H4 (cell line): ENCODE data around the gene SLC25A27. TPM values are rescaled to one million over a fixed set of nuclear protein-coding genes. Genes with fewer than 3 reads are reported as not detected.
A peak's percentile ranks its signal among the peaks of the same experiment; 100 is the strongest.
"Not testable (repeated sequence)": the region's sequence is repeated elsewhere in the genome, so short reads cannot be mapped to it uniquely, and the experiment has no call there.

Experiments
- DNase-seq: peaks from one replicate; pipeline ENCODE4 v3.0.0-alpha.2; 2015; ENCODE audit warnings: low spot score
- total RNA-seq: library from RNA; depleted of rRNA; stranded (reverse); fragments of >200 nt; shearing (Covaris generic); gene quantifications from 2 replicates; pipeline ENCODE4 v1.2.3, GENCODE V29; 2014; rRNA removed

The SLC25A27 gene, protein sequence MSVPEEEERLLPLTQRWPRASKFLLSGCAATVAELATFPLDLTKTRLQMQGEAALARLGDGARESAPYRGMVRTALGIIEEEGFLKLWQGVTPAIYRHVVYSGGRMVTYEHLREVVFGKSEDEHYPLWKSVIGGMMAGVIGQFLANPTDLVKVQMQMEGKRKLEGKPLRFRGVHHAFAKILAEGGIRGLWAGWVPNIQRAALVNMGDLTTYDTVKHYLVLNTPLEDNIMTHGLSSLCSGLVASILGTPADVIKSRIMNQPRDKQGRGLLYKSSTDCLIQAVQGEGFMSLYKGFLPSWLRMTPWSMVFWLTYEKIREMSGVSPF
- 1.4 TPM in 1 of 2 replicates, not detected in the other for total RNA-seq

DNA sequence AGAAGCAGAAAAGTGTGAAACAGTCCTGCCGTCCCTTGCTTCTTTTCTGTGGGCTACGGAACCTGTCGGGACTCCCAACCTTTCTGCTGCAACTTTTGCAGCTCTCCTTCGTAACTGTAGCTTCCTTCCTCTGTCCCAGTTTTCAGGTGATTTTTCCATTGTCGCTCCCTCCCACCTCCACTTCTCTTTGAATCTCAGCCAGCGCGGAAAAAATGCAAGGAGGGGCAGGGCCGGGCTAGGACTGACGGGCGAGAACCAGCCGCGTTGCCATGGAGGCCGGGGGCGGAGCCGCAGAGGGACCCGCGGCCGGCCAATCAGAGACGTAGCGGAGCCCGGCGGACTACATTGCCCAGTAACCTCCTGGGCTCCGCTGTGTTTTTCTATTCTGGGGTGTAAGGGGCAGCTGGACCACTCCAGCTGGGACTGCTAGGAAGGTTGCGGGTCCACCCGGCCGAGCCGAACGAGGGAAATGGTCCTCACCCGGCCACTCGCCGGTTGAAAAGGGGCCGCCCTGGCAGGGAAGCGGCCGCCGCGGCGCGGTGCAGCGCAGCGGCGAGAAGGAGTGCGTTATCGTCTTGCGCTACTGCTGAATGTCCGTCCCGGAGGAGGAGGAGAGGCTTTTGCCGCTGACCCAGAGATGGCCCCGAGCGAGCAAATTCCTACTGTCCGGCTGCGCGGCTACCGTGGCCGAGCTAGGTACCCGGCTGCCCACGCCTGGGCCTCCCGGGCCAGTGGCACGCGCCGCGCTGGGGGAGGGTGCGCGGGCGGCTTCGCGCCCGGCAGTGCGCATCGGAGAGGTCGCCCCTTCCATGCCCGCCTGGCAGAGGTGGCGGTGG, at the start of gene SLC25A27, which contains the start of gene CYP39A1:
TSS of gene SLC25A27 (plus strand) at position 373 of the 836 bp plus-strand sequence. CDS start at position 591, 218 bp downstream.
TSS of gene CYP39A1 (minus strand) at position 216 of the 836 bp plus-strand sequence. CDS start 236 bp downstream, outside the sequence.
- DNase-seq: peak; percentile 92

DNA sequence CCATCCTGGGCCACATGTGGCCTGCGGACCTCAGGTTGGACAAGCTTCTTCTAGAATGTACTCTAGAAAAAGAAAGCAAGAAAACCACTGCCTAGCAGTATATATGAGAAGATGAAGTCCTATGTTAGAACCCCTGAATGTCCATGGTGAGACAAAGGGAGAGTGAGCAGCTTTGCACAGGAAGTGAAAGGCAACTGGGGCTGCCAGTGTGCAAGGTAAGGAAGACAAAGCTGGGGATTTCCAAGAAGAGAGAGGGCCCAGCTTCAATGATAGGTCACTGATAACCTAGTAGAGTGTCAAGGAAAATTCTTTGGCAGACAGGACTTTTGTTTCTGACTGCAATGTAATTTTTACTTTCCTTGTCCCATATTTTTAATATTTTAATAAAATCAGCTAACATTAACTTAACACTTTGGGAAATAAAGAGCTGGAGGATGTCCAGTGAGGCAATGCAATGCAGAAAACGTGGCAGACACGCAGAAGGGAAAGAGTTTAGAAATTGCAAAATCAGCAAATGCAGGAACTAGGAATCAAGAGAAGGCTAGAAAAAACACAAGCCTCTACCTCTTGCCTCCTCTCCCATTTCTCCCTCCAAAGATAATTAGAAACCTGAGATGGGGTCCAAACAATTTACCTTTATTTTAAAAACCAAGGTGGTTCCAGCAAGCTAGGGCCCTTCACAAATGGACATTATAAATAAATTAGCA, 47.5 kb upstream of the SLC25A27 start:
- no peak for DNase-seq

DNA sequence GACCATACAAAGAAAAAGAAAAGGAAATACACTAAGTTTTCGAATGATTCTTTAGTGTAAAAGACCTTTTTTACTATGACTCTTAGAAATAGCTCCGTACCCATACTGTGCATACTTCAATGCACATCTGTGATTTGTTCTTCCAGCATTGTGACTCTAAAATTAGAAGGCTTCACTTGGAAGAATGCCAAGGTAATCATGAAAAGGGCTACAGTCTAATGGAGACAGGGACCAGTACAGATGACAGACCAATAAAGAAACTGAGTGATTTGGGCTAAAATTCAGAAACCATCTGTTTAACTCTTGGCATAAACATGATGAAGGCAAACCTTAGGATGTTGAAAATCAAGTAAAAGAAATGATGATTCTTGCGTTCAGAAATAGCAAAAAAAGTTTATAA, 46.4 kb upstream of the SLC25A27 start:
- DNase-seq: no peak

DNA sequence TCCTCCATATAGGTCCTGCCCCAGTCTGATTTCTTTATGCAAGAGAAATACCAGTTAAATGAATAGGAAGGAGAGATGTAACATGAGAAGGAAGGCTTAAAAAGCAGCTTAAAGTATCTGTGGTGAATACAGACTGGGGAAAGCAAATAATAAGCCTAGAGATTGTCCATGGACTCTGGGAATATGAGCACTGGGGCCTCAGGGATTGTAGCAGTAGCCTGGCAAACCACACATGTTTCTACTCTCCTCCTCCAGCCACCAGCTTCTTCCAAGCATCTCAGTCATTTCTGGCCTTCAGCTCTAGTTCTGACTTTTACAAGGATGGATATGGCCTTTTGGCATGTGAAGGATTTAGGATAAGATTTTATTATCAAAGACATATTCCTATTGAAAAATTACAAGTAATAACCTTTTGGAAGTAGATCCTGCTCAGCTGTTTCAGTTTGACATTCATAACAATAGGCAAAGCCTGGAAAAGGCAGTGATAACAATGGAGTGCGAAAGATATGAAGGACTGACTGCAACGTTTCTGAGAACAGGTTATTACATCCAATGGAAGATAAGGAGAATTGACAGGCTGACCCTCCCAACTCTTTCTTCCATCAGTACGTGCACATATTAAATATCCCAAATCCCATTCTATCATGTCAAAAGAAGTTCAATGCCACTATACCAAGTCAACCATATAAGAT, 41.8 kb upstream of the SLC25A27 start:
- DNase-seq: no peak

DNA sequence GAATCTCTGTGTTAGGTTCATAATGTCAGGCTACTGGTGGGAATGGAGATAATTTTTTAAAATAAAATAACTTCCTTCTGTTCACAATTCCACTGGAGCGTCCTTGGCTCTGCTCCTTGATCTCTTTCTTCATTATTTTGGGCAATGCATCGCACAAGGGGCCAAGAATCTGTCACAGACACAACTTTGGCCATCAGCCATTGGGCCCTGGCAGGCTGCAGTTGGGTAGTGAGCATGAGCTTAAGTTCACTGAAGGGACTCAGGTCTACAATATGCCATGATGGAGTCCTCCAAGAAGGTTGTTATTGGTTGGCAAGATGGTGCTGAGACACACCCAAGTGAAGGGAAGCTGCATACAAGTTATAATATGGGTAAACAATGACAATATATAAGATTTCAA, 40.1 kb upstream of the SLC25A27 start:
- DNase-seq: no peak

DNA sequence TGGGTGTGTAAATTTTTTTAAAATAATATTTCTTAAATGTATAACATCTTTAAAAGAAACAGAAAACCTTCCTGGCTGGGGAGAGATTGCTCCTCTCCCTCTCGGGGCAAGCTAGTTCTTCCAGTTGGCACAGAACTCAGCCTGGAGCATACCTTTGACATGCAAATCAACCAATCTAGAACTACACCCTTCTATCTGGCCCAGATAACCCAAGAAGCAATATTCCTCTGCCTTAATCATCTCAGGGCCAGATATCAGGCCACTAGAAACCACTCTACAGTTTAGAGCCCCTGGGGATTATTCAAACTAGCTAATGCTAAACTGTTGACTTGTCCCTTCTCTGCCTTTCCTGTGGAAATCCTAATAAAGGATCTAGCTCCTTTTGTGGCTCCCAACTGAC, 34.0 kb upstream of the SLC25A27 start:
- no peak for DNase-seq

DNA sequence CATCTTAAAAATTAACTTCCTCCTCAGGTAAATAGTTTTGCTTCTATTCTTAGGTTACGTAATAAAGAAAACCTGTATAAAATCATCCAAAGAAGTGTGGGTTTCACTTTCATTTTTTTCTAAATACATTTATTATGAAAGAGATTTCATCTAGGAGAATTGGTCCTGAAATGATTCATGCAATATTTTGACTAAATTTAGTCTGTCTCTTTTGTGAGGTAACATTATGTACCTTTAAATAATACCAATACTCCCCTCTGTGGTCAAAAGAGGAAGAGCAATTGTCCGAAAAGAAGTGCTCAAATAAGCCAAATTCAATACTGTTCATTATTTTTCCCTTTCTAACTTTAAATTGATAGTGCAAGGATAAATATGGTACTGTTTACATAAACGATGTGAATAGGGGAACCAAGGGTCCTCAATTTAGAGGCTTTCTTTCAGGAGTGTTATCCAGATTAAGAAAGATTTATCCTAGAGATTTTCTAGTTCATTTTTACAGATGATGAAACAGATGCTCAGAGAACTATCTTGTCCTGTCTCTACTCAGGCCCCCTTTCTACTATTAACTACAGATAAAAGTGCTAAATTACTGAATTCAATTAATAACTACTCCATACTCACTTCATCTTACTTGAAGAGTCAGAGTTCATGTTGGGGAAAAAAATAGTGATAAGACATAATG, 26.4 kb upstream of the SLC25A27 start:
- DNase-seq: peak; percentile 38

DNA sequence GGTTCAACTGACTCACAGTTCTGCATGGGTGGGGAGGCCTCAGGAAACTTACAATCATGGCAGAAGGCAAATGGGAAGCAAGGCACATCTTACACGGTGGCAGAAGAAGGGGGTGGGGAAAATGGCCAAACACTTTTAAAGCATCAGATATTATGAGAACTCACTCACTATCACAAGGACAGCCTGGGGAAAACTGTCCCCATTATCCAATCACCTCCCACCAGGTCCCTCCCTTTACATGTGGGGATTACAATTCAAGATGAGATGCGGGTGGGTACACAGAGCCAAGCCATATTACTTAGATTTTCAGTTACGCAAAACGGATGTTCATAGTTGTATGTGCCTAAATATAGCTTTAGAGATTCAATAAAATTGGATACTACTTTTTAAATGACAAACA, 25.8 kb upstream of the SLC25A27 start:
- DNase-seq: no peak

DNA sequence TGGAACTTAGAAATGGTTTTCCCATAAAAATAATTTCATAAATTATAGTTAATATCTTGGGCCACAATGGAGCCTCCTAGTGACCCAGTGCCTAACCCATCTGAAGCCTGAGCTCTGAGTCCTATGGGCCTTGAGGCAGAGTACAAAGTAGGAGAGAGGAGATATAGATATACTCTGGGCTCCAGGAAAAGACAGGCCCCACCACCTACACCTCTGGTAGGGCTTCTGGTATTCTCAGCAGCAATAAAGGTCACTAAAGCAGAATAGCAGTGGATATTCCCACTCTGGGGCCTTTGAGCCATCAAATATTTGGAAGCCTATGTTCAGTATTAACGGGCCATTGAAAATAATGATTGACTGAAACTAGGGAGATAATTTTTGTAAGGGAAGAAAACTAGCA, 24.3 kb upstream of the SLC25A27 start:
- DNase-seq: no peak

DNA sequence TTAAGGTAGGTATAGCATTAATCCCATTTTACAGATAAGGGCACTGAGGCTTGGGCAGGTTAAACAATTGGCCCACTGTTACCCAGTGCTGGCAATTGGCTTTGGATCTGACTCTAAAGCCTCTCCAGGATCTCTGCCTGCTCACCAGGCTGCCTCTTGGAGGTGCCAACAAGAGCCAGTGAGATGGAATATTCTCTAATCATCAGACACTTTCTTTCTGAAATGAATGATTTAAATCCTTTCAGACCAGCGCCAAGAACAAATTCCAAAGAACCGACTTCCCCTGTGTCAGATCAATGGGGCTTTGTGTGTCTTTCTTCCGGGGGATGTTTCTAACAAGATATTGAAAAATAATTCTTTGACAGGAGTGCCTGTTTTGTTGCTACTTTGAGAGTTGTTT, 23.8 kb upstream of the SLC25A27 start:
- DNase-seq: no peak

DNA sequence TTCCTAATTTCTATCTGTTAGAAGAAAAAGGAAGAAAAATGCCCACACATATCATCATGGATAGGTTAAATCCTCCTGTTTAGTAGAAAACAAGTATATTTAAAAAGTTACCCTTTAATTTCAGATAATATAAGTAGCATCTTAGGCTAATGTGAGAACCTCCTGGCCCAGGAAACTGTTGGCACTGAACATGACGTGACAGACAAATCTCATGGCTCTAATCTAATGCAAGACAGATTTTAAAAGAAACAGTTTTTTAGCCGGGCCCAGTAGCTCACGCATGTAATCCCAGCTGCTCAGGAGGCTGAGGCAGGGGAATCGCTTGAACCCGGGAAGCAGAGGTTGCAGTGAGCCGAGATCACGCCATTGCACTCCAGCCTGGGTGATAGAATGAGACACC, 23.1 kb upstream of the SLC25A27 start:
- DNase-seq: no peak

DNA sequence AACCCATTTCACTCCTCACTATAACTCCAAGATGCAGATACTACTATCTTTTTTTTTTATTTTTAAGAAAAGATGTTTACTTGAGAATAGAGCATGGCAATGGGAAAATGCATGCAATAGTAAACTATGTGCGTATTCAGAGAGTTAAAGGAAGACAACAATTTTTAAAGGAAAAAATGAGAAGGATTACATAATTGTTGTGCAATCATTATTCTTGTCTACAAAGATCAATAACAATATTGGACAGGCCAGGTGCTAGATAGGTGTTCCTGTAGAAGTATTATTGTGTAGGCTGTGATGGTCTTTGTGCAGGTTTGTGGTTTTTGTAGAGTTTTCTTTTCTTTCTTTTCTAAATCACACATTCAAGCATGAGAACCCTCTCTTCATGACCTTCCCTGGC, 20.7 kb upstream of the SLC25A27 start:
- no peak for DNase-seq

DNA sequence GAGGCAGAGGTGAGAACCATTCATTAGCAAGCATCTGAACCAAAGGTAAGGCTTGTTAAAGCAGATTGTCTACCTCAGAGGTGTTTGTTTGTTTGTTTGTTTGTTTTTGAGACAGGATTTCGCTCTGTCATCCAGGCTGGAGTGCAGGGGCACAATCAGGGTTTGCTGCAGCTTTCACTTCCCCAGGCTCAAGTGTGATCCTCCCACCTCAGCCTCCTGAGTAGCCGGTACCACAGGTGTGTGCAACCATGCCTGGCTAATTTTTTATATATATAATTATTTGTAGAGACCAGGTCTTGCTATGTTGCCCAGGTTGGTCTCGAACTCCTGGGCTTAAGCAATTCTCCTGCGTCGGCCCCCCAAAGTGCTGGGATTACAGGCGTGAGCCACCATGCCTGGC, 17.3 kb upstream of the SLC25A27 start:
- no peak for DNase-seq

DNA sequence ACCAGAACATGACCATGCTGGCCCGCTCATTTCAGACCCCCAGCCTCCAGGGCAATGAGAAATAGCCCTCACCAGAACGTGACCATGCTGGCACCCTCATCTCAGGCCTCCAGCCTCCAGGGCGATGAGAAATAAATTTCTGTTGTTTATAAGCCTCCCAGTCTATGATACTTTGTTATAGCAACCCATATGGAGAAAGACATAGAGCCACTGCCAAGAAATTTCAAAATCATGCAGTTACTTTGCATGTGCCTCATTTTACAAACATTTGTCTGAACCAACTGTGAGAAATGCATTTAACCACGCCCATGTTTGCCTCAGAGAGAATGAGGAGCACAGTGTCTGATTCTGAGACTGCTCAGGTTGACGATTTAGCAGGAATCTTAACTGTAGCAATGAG, 15.6 kb upstream of the SLC25A27 start:
- DNase-seq: no peak

DNA sequence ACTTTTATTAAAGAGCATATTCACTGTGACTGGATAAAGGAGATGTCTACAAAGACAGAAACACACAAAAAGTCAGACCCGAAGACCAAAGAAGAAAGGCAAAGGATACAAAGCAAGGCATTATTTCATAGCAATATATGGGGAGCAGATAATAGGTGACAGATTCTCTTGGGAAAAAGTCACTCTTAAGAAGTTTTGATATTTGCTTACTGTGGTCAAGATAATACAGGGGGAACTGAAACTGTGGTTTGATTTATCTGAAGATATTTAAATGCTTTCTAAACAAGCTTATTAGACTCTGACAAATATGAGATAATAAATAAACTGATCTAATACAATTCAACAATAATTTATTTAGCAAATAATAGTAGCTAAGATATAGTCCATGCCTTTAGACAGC, 14.8 kb upstream of the SLC25A27 start:
- no peak for DNase-seq

DNA sequence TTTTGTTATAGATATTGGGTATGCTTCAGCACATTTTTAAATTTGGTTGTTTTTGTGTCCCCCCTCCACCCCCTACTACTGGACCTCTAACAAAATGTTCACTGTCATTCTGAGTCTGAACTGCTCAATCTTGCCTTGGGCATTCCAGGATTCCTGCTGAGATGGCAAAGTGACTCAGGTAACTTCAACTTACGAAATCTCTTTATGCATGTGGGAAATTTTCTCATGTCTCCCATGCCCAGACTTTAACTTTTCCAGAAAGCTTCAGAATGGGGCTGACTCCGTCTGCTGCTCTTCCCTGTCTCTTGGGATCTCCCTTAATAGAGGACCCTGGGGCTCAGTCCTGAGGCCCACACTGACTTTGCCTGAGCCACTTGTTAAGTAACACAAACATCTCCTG, 14.1 kb upstream of the SLC25A27 start:
- peak; percentile 14 for DNase-seq

DNA sequence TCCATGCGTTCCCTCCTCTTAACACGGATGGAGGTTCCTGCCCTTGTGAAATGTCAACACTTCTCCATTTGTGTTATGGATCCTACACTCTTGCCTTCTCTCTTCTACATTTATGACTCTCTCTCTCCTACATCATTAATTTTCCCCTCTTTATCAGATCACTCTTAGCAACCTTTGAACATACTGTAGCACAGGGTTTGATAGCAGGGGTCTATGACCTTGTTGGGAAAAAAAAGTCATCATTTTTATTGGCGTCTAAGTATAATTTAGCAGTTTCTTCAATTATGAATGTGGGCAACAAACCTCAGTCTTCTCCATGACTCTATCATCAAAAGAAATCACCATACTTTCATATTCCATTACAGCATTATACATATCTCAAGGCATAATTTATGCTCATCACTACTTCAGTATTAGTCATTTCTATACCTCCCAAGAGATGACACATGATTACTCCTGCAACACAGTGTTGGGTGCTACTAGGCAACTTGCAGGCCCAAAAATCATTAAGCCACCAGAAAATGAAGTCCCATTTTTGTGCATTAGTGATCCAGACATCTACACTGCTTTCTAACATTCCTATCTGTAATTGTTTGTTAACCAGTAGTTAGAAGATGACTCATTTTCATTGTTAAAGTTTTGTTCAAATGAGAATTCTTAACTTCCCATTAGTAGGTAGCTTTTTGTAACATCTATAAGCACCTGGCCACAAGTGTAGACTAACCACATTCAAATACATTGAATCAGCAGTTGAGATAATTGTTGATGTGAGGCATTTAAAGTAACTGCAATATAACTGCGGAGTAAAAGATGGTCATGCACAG, 9.6 kb upstream of the SLC25A27 start:
- no peak for DNase-seq

DNA sequence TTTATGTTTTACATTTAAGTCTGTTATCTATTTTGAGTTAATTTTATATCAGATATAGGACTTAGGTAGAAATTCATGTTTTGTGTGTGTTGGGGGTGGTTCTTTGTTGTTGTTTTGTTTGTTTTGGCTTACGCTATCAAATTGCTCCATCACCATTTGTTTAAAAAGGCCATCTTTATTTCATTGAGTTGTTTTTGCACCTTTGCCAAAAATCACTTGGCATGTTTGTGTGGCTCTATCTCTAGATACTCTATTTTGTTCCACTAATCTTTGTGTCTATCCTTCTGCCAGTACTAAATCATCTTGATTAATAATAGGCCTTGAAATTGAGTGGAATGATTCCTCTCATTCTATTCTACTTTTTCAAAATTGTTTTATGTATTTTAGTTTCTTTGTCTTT, 7.5 kb upstream of the SLC25A27 start:
- DNase-seq: no peak

DNA sequence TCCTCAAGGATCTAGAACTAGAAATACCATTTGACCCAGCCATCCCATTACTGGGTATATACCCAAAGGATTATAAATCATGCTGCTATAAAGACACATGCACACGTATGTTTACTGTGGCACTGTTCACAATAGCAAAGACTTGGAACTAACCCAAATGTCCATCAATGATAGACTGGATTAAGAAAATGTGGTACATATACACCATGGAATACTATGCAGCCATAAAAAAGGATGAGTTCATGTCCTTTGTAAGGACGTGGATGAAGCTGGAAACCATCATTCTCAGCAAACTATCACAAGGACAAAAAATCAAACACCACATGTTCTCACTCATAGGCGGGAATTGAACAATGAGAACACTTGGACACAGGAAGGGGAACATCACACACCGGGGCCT, 4.7 kb upstream of the SLC25A27 start:
- DNase-seq: not testable (repeated sequence)

DNA sequence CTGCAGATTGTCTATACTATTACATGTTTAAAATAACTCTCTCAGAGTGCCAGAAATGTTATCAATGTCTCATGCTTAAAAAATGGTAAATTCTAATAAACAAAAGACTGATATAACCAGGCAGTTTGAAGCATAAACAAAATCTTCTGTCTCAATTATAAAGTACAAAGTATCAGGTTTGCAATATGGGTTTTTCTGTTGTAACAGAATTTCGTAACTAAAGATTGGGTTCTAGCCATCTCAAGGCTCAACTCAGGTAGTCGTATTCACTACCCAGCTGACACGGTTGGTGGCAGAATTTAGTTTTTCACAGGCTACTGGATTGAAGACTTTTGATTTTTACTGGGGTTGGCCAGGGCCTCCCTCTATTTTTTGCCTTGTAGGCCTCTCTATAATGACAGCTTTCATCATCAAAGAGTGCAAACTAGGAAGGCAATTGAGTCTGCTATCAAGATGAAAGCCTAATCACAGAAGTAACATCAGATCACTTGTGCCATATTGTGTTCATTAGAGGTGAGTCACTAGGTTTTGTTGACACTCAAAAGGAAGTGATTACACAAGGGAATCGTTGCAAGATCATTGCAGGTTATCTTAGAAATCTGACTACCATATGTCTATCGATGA, 3.8 kb upstream of the SLC25A27 start:
- peak; percentile 16 for DNase-seq
